ENCODE results near the gene DHX9.

GRCh38 chr1:182817802-182818201 is 21.3 kb upstream of the DHX9 start:
- TF ChIP-seq CTCF (optimal IDR thresholded peaks at IDR 0.05 in 1 of 3, IDR thresholded peaks at IDR 0.05 in 1 of 3, conservative IDR thresholded peaks at IDR 0.05 in 1 of 3; ENCODE audit: extremely low read depth in 1 of 3, insufficient read depth in 2 of 3, low read length in 3 of 3), result no peak
- TF ChIP-seq EZH2 (IDR thresholded peaks at IDR 0.05; ENCODE audit: low read length), result no peak
